ENCODE measurements around the gene NAA20. TPM values are rescaled to one million over a fixed set of nuclear protein-coding genes. Genes with fewer than 3 reads are reported as not detected.

The NAA20 gene
- total RNA-seq, 1 experiment from 2014 or later: 113 TPM

DNA sequence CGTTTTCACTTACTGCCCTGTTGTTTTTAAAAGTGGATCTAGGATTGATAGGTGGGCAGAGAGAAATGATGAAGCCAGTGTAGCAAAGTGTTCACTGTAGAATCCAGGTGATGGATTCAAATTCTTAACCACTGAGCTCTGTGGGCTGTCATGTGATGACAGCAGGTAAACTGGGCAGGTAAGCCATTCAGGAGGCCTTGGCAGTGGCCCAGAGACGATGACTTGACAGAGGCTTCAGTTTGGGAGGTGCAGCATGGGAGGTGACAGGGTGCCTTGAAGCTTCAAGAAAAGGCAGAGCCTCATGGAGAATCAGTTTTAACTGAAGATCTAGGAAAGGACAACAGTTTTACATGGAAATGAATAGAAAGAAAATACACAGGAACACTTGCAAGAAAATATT lies 2.0 kb downstream of the NAA20 start:
- Histone ChIP-seq H3F3A (ENCODE audit: low read length, unreplicated experiment) (no peaks in the 10 kb centered on the region), H3K27ac (ENCODE audit: low read length) (peak overlapping the region; percentile 49), H3K9me3 (ENCODE audit: low read length) (no peaks in the 10 kb centered on the region), H3K9me2 (replicated peaks; ENCODE audit: low read length) (no peaks in the 10 kb centered on the region), H2AFZ (ENCODE audit: low read length) (no peak overlapping the region), H3K9ac (ENCODE audit: low read length) (peak overlapping the region; percentile 97), H3K4me3 (ENCODE audit: low read length) (peak overlapping the region; percentile 90), H4K20me1 (ENCODE audit: low read length) (peaks cover 26% of the 10 kb centered on the region; the same call in 1 of the 2 replicates), H3K4me2 (ENCODE audit: low read length) (peak overlapping the region; percentile 98), H3K4me1 (ENCODE audit: insufficient read depth, low read length) (peaks cover 39% of the 10 kb centered on the region), H3K27me3 (ENCODE audit: low read length) (no peaks in the 10 kb centered on the region), H3K36me3 (ENCODE audit: low read depth, low read length) (peaks cover 20% of the 10 kb centered on the region; the same call in 1 of the 2 replicates), H3K79me2 (ENCODE audit: low read length) (peaks cover 71% of the 10 kb centered on the region)
- POLR2A ChIA-PET (ENCODE audit: unreplicated experiment): interaction anchor here (0.6 kb wide), 1 partner anchor 133 kb away, joined by 3 read pairs; no protein-coding TSS in a partner anchor
- no TSS peak for BruUV-seq (replicated peaks)
- CTCF ChIA-PET: no interaction called here
- intact Hi-C loops (cut with micrococcal nuclease): no loop called here
- DNase-seq: peak; percentile 89
- TF ChIP-seq EZH2phosphoT487 (IDR thresholded peaks at IDR 0.05; ENCODE audit: borderline replicate concordance, low read length) (no peak), EZH2 (IDR thresholded peaks at IDR 0.05; ENCODE audit: low read length, unreplicated experiment) (no peak)
- TF ChIP-seq, protein P1, sequence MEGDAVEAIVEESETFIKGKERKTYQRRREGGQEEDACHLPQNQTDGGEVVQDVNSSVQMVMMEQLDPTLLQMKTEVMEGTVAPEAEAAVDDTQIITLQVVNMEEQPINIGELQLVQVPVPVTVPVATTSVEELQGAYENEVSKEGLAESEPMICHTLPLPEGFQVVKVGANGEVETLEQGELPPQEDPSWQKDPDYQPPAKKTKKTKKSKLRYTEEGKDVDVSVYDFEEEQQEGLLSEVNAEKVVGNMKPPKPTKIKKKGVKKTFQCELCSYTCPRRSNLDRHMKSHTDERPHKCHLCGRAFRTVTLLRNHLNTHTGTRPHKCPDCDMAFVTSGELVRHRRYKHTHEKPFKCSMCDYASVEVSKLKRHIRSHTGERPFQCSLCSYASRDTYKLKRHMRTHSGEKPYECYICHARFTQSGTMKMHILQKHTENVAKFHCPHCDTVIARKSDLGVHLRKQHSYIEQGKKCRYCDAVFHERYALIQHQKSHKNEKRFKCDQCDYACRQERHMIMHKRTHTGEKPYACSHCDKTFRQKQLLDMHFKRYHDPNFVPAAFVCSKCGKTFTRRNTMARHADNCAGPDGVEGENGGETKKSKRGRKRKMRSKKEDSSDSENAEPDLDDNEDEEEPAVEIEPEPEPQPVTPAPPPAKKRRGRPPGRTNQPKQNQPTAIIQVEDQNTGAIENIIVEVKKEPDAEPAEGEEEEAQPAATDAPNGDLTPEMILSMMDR (conservative IDR thresholded peaks at IDR 0.05; ENCODE audit: low read depth, low read length): no peak
- no peak for ATAC-seq

DNA sequence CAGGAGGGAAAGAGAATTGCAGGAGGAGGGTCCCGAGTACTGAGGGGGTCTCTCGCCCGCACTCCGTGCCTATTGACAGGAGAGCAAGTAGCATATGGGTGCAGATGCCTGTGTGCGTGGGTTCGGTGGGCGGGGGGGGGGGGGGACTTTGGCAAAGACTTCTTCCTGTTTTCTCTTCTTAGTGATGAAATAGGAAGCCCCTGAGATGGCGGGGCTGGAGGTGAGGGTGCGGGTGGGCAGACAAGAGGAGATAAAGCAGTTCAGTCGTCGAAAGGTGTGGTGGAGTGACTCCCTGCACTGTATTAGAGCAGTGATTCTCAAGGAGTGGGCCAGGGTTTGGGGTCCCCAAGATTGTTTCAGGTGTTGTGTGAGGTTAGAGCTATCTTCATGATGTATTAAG lies 3.7 kb downstream of the NAA20 start:
- no TSS peak for BruUV-seq (replicated peaks)
- Histone ChIP-seq H3K4me3 (ENCODE audit: low read length) (no peak overlapping the region), H3K9me3 (ENCODE audit: low read length) (no peaks in the 10 kb centered on the region), H3K4me1 (ENCODE audit: insufficient read depth, low read length) (peaks cover 29% of the 10 kb centered on the region), H3K4me2 (ENCODE audit: low read length) (no peak overlapping the region), H3K9me2 (replicated peaks; ENCODE audit: low read length) (no peaks in the 10 kb centered on the region), H3K9ac (ENCODE audit: low read length) (no peak overlapping the region), H4K20me1 (ENCODE audit: low read length) (peaks cover 32% of the 10 kb centered on the region), H3F3A (ENCODE audit: low read length, unreplicated experiment) (no peaks in the 10 kb centered on the region), H2AFZ (ENCODE audit: low read length) (no peak overlapping the region), H3K79me2 (ENCODE audit: low read length) (peaks cover 89% of the 10 kb centered on the region), H3K27me3 (ENCODE audit: low read length) (no peaks in the 10 kb centered on the region), H3K27ac (ENCODE audit: low read length) (no peak overlapping the region), H3K36me3 (ENCODE audit: low read depth, low read length) (peaks cover 32% of the 10 kb centered on the region; the same call in 1 of the 2 replicates)
- POLR2A ChIA-PET (ENCODE audit: unreplicated experiment): no interaction called here
- DNase-seq: no peak
- CTCF ChIA-PET: no interaction called here
- intact Hi-C loops (cut with micrococcal nuclease): no loop called here
- TF ChIP-seq EZH2 (IDR thresholded peaks at IDR 0.05; ENCODE audit: low read length, unreplicated experiment): no peak
- TF ChIP-seq EZH2phosphoT487 (IDR thresholded peaks at IDR 0.05; ENCODE audit: borderline replicate concordance, low read length): no peak
- TF ChIP-seq, protein P1 (conservative IDR thresholded peaks at IDR 0.05; ENCODE audit: low read depth, low read length): no peak
- no peak for ATAC-seq

DNA sequence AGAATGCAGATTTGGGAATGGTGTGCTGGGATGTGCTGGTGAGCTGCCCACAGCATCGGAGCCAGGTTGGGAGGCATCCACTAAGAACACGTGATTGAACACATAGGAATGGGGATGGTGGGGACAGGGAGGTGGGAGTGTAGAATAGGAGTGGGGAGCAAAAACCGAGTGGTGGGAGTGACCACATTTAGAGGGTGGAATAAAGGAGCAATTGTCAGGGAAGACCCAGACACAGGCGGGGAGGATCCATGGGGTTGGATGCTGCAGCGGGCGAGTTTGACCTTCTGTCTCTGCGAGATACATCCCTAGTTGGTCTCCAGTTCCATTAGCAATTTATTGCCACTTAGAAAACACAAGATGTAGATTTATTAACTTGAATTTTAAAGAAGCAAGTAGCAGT lies 4.7 kb downstream of the NAA20 start:
- no peaks in the 10 kb centered on the region for H3K9me2 ChIP-seq (replicated peaks; ENCODE audit: low read length)
- H4K20me1 ChIP-seq (ENCODE audit: low read length): peaks cover 38% of the 10 kb centered on the region
- H3K79me2 ChIP-seq (ENCODE audit: low read length): peaks cover 98% of the 10 kb centered on the region
- no peak overlapping the region for H3K4me3 ChIP-seq (ENCODE audit: low read length)
- H3K9me3 ChIP-seq (ENCODE audit: low read length): no peaks in the 10 kb centered on the region
- no peak overlapping the region for H3K27ac ChIP-seq (ENCODE audit: low read length)
- DNase-seq (no peak), ATAC-seq (no peak)
- CTCF ChIA-PET: no interaction called here
- TF ChIP-seq EZH2phosphoT487 (IDR thresholded peaks at IDR 0.05; ENCODE audit: borderline replicate concordance, low read length): no peak
- TF ChIP-seq, protein P1 (conservative IDR thresholded peaks at IDR 0.05; ENCODE audit: low read depth, low read length): no peak
- TF ChIP-seq EZH2 (IDR thresholded peaks at IDR 0.05; ENCODE audit: low read length, unreplicated experiment): no peak
- BruUV-seq (replicated peaks): no TSS peak
- H3K4me2 ChIP-seq (ENCODE audit: low read length): no peak overlapping the region; the same call in 1 of the 2 replicates
- peaks cover 40% of the 10 kb centered on the region; the same call in 1 of the 2 replicates for H3K36me3 ChIP-seq (ENCODE audit: low read depth, low read length)
- POLR2A ChIA-PET (ENCODE audit: unreplicated experiment): no interaction called here
- no peaks in the 10 kb centered on the region for H3F3A ChIP-seq (ENCODE audit: low read length, unreplicated experiment)
- no peak overlapping the region for H3K9ac ChIP-seq (ENCODE audit: low read length)
- no peak overlapping the region for H2AFZ ChIP-seq (ENCODE audit: low read length)
- peaks cover 27% of the 10 kb centered on the region for H3K4me1 ChIP-seq (ENCODE audit: insufficient read depth, low read length)
- intact Hi-C loops (cut with micrococcal nuclease): no loop called here
- H3K27me3 ChIP-seq (ENCODE audit: low read length): no peaks in the 10 kb centered on the region

All from PC-3 (cell line).